ENCODE data around the gene GZMM. TPM values are rescaled to one million over a fixed set of nuclear protein-coding genes. Genes with fewer than 3 reads are reported as not detected.

The GZMM gene
- total RNA-seq, 1 donor from 2014 or later: 0.47 TPM

GRCh38 chr19:496112-496665 lies 47.7 kb upstream of the GZMM start, which contains the start of gene MADCAM1:
Gene MADCAM1 (plus strand): TSS chr19:496486. CDS start chr19:496500, 14 bp downstream.
- no peak within 1 kb of the TSS for H3K4me3 Mint-ChIP-seq (ENCODE audit: unreplicated experiment)
- peaks cover 14% of the 10 kb centered on the region for H3K27me3 Mint-ChIP-seq (ENCODE audit: unreplicated experiment)
- H3K36me3 Mint-ChIP-seq (ENCODE audit: unreplicated experiment): peaks cover 4% of the 10 kb centered on the region
- peaks cover 6% of the 10 kb centered on the region for H3K9me3 Mint-ChIP-seq (ENCODE audit: unreplicated experiment)
- no peak within 1 kb of the TSS for H3K27ac Mint-ChIP-seq (ENCODE audit: unreplicated experiment)
- H3K4me1 Mint-ChIP-seq (ENCODE audit: low read depth, unreplicated experiment): peaks cover 2% of the 10 kb centered on the region
- no peak for DNase-seq
- TF ChIP-seq, protein P1, sequence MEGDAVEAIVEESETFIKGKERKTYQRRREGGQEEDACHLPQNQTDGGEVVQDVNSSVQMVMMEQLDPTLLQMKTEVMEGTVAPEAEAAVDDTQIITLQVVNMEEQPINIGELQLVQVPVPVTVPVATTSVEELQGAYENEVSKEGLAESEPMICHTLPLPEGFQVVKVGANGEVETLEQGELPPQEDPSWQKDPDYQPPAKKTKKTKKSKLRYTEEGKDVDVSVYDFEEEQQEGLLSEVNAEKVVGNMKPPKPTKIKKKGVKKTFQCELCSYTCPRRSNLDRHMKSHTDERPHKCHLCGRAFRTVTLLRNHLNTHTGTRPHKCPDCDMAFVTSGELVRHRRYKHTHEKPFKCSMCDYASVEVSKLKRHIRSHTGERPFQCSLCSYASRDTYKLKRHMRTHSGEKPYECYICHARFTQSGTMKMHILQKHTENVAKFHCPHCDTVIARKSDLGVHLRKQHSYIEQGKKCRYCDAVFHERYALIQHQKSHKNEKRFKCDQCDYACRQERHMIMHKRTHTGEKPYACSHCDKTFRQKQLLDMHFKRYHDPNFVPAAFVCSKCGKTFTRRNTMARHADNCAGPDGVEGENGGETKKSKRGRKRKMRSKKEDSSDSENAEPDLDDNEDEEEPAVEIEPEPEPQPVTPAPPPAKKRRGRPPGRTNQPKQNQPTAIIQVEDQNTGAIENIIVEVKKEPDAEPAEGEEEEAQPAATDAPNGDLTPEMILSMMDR (IDR thresholded peaks at IDR 0.05; ENCODE audit: partially characterized antibody, unreplicated experiment): no peak

DNA sequence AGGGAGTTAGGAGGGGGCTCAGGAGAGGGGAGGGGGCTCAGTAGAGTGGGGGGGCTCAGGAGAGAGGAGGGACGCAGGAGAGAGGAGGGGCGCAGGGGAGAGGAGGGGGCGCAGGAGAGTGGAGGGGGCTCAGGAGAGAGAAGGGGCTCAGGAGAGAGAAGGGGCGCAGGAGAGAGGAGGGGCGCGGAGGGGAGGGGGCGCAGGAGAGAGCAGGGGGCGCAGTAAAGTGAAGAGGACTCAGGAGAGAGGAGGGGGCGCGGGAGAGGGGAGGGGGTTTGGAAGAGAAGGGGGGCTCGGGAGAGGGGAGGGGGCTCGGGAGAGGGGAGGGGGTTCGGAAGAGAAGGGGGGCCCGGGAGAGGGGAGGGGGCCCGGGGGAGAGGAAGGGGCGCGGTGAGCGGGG lies 46.9 kb upstream of the GZMM start:
- TF ChIP-seq, protein P1 (IDR thresholded peaks at IDR 0.05; ENCODE audit: partially characterized antibody, unreplicated experiment): no peak

DNA sequence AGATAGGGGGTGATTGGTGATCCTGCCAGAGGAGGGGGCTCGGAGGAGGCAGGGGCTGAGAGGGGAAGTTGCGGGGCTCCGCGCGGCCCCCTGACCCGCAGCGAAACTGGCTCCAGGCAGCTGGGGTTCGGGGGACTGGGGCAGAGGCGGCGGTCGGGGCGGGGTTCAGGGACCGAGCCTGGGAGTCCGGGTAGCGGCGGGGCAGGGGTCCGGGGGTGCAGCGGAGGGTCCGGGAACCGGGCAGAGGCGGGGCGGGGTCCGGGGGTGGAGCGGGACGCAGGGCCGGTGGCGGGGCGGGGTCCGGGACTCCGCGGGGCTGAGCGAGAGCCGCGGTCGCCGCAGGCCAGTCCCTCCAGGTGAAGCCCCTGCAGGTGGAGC lies 46.4 kb upstream of the GZMM start:
- TF ChIP-seq, protein P1 (IDR thresholded peaks at IDR 0.05; ENCODE audit: partially characterized antibody, unreplicated experiment): no peak
- Mint-ChIP-seq H3K36me3 (ENCODE audit: unreplicated experiment) (peaks cover 4% of the 10 kb centered on the region), H3K27me3 (ENCODE audit: unreplicated experiment) (peaks cover 14% of the 10 kb centered on the region), H3K4me1 (ENCODE audit: low read depth, unreplicated experiment) (peaks cover 2% of the 10 kb centered on the region), H3K9me3 (ENCODE audit: unreplicated experiment) (peaks cover 6% of the 10 kb centered on the region), H3K27ac (ENCODE audit: unreplicated experiment) (no peak overlapping the region), H3K4me3 (ENCODE audit: unreplicated experiment) (no peak overlapping the region)
- no peak for DNase-seq

More for the DNA sequence above, 46.9 kb upstream of the GZMM start:
- Mint-ChIP-seq H3K4me3 (ENCODE audit: unreplicated experiment) (no peak overlapping the region), H3K27ac (ENCODE audit: unreplicated experiment) (no peak overlapping the region), H3K9me3 (ENCODE audit: unreplicated experiment) (peaks cover 6% of the 10 kb centered on the region), H3K36me3 (ENCODE audit: unreplicated experiment) (peaks cover 4% of the 10 kb centered on the region), H3K4me1 (ENCODE audit: low read depth, unreplicated experiment) (peaks cover 2% of the 10 kb centered on the region), H3K27me3 (ENCODE audit: unreplicated experiment) (peaks cover 14% of the 10 kb centered on the region)
- DNase-seq: no peak

DNA sequence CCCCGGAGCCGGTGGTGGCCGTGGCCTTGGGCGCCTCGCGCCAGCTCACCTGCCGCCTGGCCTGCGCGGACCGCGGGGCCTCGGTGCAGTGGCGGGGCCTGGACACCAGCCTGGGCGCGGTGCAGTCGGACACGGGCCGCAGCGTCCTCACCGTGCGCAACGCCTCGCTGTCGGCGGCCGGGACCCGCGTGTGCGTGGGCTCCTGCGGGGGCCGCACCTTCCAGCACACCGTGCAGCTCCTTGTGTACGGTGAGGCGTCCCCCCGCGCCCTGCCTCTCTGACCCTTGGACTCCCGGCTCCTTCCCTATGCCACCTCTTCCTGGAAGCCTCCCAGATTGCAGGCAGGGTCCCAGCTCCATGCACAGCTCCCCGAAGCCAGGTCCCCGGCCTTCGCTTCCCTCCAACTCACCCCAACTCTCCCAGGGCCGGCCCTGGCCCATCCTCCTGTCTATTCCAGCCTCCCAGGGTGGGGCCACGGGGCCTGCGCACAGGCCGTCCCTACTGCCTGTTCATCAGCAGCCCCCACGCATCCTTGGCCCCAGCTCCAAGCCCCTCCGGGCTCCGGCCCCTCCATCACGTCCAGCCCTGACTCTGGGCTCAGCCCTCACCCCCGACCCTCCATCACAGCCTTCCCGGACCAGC lies 45.9 kb upstream of the GZMM start:
- TF ChIP-seq, protein P1 (IDR thresholded peaks at IDR 0.05; ENCODE audit: partially characterized antibody, unreplicated experiment): no peak
- Mint-ChIP-seq H3K4me1 (ENCODE audit: low read depth, unreplicated experiment) (peaks cover 2% of the 10 kb centered on the region), H3K36me3 (ENCODE audit: unreplicated experiment) (peaks cover 4% of the 10 kb centered on the region), H3K27me3 (ENCODE audit: unreplicated experiment) (peaks cover 13% of the 10 kb centered on the region), H3K9me3 (ENCODE audit: unreplicated experiment) (peaks cover 6% of the 10 kb centered on the region), H3K4me3 (ENCODE audit: unreplicated experiment) (no peak overlapping the region), H3K27ac (ENCODE audit: unreplicated experiment) (no peak overlapping the region)
- DNase-seq: no peak

DNA sequence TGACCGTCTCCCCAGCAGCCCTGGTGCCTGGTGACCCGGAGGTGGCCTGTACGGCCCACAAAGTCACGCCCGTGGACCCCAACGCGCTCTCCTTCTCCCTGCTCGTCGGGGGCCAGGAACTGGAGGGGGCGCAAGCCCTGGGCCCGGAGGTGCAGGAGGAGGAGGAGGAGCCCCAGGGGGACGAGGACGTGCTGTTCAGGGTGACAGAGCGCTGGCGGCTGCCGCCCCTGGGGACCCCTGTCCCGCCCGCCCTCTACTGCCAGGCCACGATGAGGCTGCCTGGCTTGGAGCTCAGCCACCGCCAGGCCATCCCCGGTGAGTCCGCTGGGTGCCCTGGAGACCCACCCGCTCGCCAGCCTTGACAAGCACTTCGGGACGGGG lies 45.4 kb upstream of the GZMM start:
- Mint-ChIP-seq H3K27me3 (ENCODE audit: unreplicated experiment) (peaks cover 11% of the 10 kb centered on the region), H3K27ac (ENCODE audit: unreplicated experiment) (no peak overlapping the region), H3K36me3 (ENCODE audit: unreplicated experiment) (peaks cover 4% of the 10 kb centered on the region), H3K9me3 (ENCODE audit: unreplicated experiment) (peaks cover 6% of the 10 kb centered on the region), H3K4me1 (ENCODE audit: low read depth, unreplicated experiment) (peaks cover 2% of the 10 kb centered on the region), H3K4me3 (ENCODE audit: unreplicated experiment) (no peak overlapping the region)
- TF ChIP-seq, protein P1 (IDR thresholded peaks at IDR 0.05; ENCODE audit: partially characterized antibody, unreplicated experiment): no peak
- DNase-seq: no peak

Data from glutamatergic neuron (in vitro differentiated cells).